OCI-LY1 (cell line): ENCODE data around the gene MYO3B.

Experiments
- EZH2 ChIP-seq: fragments of 200-600 bp; sonication (generic), shearing (Covaris generic); IDR thresholded peaks from 2 replicates; pipeline ENCODE4 v1.8.0; 2017; ENCODE audit warnings: borderline replicate concordance, mixed run types, mild to moderate bottlenecking, antibody characterized with exemption, low read length, moderate library complexity, mixed read lengths
- TF ChIP-seq, protein P1 (sequence below): fragments of 200-600 bp; sonication (generic), shearing (Covaris generic); IDR thresholded peaks from 2 replicates; pipeline ENCODE4 v1.5.1; 2017; ENCODE audit warnings: mild to moderate bottlenecking, antibody characterized with exemption, low read length, moderate library complexity, mixed read lengths

DNA sequence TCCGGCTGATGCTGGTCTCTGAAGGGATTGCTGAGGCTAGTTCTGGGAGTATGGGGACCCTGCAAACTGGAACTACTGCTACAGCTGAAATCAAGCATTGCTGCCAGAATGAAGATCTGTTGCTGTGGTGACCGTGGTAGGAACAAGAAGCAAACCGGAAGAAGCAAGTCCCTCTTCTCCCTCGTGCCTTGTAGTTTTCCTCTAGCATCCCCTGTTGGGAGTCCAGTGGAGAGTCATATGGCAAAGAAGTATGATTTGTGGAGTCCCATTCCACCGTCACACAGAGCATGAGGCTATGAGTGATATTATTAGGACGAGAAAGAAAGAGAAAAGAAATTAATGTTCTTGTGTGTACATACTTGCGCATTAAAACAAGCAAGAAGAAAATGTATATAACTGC lies 398.3 kb downstream of the MYO3B start:
- TF ChIP-seq, protein P1, sequence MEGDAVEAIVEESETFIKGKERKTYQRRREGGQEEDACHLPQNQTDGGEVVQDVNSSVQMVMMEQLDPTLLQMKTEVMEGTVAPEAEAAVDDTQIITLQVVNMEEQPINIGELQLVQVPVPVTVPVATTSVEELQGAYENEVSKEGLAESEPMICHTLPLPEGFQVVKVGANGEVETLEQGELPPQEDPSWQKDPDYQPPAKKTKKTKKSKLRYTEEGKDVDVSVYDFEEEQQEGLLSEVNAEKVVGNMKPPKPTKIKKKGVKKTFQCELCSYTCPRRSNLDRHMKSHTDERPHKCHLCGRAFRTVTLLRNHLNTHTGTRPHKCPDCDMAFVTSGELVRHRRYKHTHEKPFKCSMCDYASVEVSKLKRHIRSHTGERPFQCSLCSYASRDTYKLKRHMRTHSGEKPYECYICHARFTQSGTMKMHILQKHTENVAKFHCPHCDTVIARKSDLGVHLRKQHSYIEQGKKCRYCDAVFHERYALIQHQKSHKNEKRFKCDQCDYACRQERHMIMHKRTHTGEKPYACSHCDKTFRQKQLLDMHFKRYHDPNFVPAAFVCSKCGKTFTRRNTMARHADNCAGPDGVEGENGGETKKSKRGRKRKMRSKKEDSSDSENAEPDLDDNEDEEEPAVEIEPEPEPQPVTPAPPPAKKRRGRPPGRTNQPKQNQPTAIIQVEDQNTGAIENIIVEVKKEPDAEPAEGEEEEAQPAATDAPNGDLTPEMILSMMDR = no peak
- TF ChIP-seq EZH2 = no peak
